SJSA1 (cell line): Measurements from ENCODE around the gene ACSL6. TPM values are rescaled to one million over a fixed set of nuclear protein-coding genes. Genes with fewer than 3 reads are reported as not detected.

Experiments
- DNase-seq, 2 experiments: peaks; one replicate each; pipeline ENCODE4 v3.0.0-alpha.2; 2015 to 2020; ENCODE audit warnings: low spot score in 2 of 2, low read depth in 1 of 2
- H3K27ac ChIP-seq: fragments of 250-450 bp; sonication (Bioruptor Pico); 2 replicates; pipeline ENCODE4 v1.5.1; 2020; ENCODE audit warnings: mild to moderate bottlenecking, moderate library complexity
- H3K27me3 ChIP-seq: fragments of 250-450 bp; sonication (Bioruptor Pico); replicated peaks from 2 replicates; pipeline ENCODE4 v1.5.1; 2020; ENCODE audit warnings: mild to moderate bottlenecking, moderate library complexity
- H3K36me3 ChIP-seq: fragments of 250-450 bp; sonication (Bioruptor Pico); 2 replicates; pipeline ENCODE4 v1.5.1; 2020; ENCODE audit warnings: mild to moderate bottlenecking
- H3K4me1 ChIP-seq: fragments of 250-450 bp; sonication (Bioruptor Pico); replicated peaks from 2 replicates; pipeline ENCODE4 v1.6.1; 2021; ENCODE audit warnings: mild to moderate bottlenecking
- H3K4me3 ChIP-seq: fragments of 250-450 bp; sonication (Bioruptor Pico); 2 replicates; pipeline ENCODE4 v1.5.1; 2020; ENCODE audit warnings: mild to moderate bottlenecking
- H3K9me3 ChIP-seq: fragments of 250-450 bp; sonication (Bioruptor Pico); replicated peaks from 2 replicates; pipeline ENCODE4 v1.5.1; 2020; ENCODE audit warnings: mild to moderate bottlenecking
- total RNA-seq: library from RNA; depleted of rRNA; stranded (reverse); fragments of >200 nt; shearing (Covaris generic); gene quantifications from 2 replicates; pipeline ENCODE4 v1.2.3, GENCODE V29; 2014

The ACSL6 gene
- total RNA-seq, 1 experiment from 2014 or later = 0.03 TPM

DNA sequence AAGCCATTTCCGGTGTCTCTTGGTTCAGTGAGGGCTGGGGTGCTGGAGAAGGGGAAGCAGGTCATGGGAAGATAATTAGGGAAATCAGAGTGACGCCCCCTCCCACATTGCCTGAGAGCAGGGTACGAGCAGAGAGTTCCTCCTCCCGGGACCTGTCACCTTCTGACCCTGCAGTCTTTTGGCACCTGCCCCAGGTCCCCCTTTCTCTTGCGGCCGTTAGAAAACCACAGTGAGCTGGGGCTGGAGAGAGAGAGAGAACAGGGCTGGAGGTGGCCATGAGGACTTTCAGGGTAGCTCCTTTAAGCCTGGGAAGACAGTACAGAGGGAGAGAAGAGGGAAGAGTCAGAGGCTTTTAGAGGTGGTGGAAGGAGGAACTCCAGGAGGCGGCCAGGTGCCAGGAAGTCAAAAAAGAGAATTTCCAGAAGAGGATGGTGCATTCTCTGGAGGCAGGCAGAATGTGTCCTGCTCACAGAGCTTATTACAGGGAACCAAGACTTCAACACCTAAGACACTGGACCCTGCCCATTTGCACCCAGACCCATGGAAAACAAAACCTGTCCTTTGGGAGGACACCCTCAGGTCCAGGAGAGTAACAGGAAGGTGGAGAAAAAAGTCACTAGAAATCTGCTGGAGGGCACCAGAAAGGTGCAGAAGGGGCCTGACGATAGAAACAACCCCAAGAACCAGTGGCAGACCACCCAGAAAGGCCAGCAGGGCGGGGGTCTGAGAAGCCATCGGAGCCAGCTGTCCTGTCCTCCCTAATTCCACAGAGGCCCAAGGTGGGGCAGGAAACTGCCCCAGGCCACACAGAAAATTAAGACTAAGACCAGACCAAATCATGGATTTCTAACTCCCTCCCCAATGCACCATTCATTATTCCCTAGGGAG lies 6.5 kb upstream of the ACSL6 start:
- Histone ChIP-seq H3K4me1 (no peaks in the 10 kb centered on the region), H3K27me3 (peaks cover 56% of the 10 kb centered on the region), H3K27ac (no peak overlapping the region), H3K4me3 (no peak overlapping the region), H3K36me3 (no peaks in the 10 kb centered on the region), H3K9me3 (no peaks in the 10 kb centered on the region)
- no peak for DNase-seq

DNA sequence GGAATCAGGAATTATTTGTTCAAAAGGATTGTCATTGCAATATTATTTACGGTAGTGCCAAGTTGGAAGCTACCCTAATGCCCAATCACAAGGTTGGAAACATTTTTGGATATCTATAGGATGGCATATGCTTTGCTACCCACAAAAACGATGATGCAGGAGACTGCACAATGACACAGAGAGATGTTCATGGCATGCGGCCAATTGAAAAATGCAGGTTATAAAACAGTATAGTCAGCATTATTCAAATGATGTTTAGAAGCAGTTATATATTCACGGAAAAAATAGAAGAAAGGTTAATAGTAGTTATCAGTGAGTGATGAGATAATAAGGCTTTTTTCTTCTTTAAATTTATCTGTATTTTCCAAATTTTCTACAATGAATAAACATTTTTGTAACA lies 5.9 kb upstream of the ACSL6 start:
- H3K27ac ChIP-seq = no peak overlapping the region
- H3K9me3 ChIP-seq = no peaks in the 10 kb centered on the region
- H3K4me3 ChIP-seq = no peak overlapping the region
- DNase-seq = no peak
- H3K36me3 ChIP-seq = no peaks in the 10 kb centered on the region
- H3K4me1 ChIP-seq = no peaks in the 10 kb centered on the region
- H3K27me3 ChIP-seq = peaks cover 63% of the 10 kb centered on the region

DNA sequence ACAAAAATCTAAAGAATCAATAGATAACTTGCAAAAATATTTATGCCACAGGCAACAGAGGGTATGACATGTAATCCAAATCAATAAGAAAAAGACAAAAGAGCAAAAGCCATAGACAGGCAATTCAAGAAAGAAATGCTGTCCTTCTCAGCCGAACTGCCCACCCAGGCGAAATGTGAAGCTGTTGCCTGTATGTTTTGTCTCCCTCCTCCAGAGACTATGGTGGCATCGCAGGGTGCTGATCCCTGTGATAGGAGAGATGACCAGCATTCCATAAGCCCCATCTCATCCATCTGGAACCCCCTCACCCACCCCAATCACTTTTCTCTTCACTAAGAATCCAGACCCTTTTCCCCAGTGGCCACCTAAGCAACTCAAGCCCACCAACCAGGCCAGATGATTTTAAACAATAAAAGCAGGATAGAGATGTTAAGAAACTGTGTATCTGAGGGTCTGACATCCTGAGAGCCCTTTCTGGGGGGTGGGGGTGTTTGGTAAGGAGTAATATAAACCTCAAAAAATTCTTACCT lies 5.3 kb upstream of the ACSL6 start:
- Histone ChIP-seq H3K9me3 (no peaks in the 10 kb centered on the region), H3K36me3 (no peaks in the 10 kb centered on the region), H3K4me3 (no peak overlapping the region), H3K27ac (no peak overlapping the region), H3K4me1 (peaks cover 1% of the 10 kb centered on the region; the same call in 1 of the 2 replicates), H3K27me3 (peaks cover 68% of the 10 kb centered on the region)
- no peak for DNase-seq

DNA sequence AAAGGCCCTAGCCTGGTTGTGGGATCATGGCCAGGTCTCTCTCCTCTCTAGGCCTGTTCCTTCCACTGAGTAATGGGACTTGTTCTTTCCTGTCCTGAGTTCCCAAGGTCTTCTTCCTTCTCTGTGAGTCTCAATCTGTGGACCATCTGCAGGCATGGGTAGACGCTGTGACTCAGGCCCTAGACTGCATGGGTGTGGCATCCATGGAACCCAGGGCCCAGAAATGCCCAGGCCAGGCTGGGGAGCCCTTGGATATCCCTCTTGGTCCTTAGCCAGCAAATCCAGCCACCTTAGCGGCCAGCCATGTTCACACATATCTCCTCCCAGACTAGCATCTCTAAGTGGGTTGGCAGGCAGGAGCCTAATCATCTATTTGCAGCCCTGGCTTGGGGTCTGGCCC lies 2.3 kb upstream of the ACSL6 start:
- peak in 1 of 2 experiments; percentile 39 for DNase-seq
- Histone ChIP-seq H3K4me1 (peaks cover 9% of the 10 kb centered on the region; the same call in 1 of the 2 replicates), H3K4me3 (no peak overlapping the region), H3K27ac (no peak overlapping the region), H3K9me3 (no peaks in the 10 kb centered on the region), H3K36me3 (no peaks in the 10 kb centered on the region), H3K27me3 (peaks cover 74% of the 10 kb centered on the region)

DNA sequence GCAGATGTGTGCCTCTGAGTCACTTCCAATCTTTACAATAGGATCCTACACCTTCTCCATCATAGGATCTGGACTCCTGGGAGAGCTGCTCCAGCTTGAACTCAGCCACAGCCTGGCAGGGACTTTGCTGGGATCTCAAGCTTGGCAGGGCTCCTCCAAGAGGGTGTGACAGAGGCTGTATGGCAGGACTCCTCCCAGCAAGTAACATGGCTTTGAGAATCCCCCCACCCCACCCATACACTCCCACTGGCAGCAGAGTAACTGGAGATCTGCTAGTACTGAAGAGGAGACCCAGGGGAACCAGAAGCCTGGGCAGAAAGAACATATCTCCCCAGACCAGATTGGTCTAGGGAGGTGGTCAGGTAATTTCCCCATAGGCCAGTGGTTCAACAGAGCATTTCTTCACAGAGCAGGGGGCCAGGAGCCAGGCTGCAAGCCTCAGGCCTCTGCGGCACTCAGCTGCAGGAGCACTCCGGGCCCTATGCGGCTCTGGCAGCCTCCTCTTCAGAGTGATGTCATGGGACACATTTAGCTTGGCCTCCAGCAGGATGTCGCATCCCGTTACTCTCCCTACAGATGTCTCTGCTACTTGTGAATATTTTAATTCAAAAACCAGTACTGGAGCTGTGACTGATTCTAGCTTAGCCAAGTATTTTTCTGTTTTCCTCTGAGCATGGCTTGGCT lies 1.7 kb upstream of the ACSL6 start:
- H3K27me3 ChIP-seq = peaks cover 73% of the 10 kb centered on the region

DNA sequence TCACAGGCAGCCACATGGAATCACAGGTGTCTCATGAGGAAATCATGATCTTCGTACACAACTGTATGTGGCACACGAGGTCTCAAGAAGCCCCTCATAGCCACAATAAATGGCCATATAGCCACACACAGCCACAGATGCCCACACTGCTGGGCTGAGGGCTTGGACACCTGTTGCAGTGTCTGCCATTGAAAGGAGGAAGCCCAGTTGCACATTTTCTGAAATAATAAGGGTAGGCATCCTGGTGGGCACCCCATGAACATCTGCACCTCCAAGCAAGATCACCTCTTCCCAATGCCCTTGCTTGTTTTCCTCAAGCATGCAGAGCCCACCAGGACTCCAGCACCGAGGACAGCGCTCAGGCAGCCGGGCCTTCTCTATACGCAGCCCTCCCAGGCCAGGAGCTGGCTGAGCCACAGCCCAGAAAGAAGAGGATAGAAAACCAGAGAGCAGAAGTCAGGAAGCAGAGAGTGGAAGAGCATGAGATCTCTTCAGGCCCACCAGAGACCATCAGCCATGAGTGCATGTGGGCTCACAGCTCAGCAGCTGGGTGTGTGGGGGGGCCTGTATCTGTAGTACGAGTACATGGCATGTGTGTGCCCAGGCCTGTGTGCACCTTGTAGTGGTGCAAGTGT lies 1.0 kb upstream of the ACSL6 start:
- Histone ChIP-seq H3K27me3 (peaks cover 67% of the 10 kb centered on the region), H3K27ac (no peak overlapping the region), H3K4me1 (peaks cover 9% of the 10 kb centered on the region; the same call in 1 of the 2 replicates), H3K4me3 (no peak overlapping the region), H3K36me3 (no peaks in the 10 kb centered on the region), H3K9me3 (no peaks in the 10 kb centered on the region)
- peak; percentile 40 to 73 for DNase-seq

More for the DNA sequence above, 1.7 kb upstream of the ACSL6 start:
- no peaks in the 10 kb centered on the region for H3K9me3 ChIP-seq
- H3K4me3 ChIP-seq = no peak overlapping the region
- no peak overlapping the region for H3K27ac ChIP-seq
- DNase-seq = peak in 1 of 2 experiments; percentile 38
- H3K4me1 ChIP-seq = peaks cover 9% of the 10 kb centered on the region; the same call in 1 of the 2 replicates
- no peaks in the 10 kb centered on the region for H3K36me3 ChIP-seq

DNA sequence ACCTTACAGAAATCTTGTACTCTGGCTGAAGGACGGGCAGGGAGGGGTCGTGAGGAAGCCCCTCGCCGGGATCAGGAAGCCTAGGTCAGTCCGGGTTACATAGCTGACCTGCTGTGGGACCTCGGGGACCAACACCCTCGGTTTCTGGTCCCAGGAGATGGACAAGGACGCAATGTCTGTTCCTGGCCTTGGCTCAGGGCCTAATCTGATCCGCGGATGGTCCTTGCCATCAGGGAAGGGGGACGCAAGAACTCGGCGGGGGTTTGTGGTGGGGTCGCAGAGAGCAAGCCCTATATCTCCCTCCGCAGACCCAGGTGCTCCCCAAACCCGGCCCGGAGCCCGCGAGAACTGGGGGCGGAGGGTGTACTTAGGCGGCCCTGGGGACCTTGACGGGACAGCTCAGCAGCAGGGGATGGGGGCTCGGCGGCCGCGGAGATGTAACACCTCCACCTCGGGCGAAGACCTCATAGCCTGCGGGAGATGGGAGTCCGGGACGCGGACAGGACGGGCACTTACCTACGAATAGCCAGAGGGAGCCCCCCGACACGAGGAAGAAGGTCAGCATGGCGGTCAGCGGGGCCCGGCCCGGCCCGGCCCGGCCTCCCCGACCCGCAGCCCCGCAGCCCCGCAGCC lies 353 bp downstream of the ACSL6 start:
- peak in 1 of 2 experiments; percentile 44 for DNase-seq

DNA sequence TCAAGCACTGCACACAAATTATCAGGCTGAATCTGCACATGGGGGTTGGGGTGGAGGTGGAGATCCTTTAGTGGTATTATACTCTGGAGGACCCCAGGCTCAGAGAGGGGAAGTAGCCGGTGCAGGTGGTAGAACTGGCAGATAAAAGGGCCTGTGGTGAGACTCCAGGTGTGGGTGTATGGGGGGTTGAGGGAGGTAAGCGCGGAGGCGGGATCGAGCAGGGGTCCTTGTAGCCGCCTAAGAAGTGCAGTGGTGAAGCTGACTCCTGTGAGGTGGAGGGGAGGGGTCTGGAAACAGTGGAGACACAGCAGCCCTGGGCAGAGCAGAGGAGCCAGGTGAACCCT lies 841 bp downstream of the ACSL6 start:
- no peaks in the 10 kb centered on the region for H3K9me3 ChIP-seq
- DNase-seq = peak in 1 of 2 experiments; percentile 39
- H3K27ac ChIP-seq = no peak overlapping the region
- H3K4me1 ChIP-seq = peaks cover 9% of the 10 kb centered on the region; the same call in 1 of the 2 replicates
- H3K4me3 ChIP-seq = no peak overlapping the region
- no peaks in the 10 kb centered on the region for H3K36me3 ChIP-seq
- peaks cover 53% of the 10 kb centered on the region for H3K27me3 ChIP-seq

More for the DNA sequence above, 353 bp downstream of the ACSL6 start:
- H3K36me3 ChIP-seq = no peaks in the 10 kb centered on the region
- peaks cover 56% of the 10 kb centered on the region for H3K27me3 ChIP-seq
- no peak overlapping the region for H3K27ac ChIP-seq
- H3K4me3 ChIP-seq = peak overlapping the region; percentile 16
- H3K9me3 ChIP-seq = no peaks in the 10 kb centered on the region
- H3K4me1 ChIP-seq = peaks cover 9% of the 10 kb centered on the region; the same call in 1 of the 2 replicates

DNA sequence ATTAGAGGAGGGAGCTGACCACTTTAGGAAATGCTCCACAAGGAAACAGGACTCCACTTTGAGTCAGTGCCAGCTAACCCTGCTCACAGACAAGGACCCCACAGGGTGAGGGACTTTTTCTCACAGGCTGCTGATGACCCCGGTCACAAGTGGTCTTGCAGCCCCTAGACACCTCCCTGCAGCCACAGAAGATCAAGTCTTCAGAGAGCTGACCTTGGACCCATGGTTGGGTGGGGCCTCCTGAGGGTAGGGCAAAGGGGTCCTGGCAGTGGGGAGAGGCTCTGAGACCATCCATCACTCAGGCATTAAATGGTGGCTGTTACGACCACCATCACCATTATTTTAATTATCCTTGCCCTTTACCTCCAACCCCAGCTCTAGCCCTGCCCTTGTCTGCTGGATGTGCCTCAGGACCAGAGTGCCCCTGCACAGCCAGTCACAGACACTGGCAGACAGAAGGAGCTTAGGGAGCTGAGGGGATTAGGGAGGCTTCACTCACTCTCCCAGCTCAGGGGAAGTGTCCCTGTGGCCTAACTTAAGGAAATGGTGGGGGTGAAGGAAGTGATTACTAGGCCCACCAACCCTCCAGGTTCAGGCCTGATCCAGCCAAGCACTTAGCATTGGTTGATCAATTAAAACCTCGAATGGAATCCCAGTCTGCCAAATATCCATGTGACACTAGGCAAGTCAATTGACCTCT lies 1.6 kb downstream of the ACSL6 start:
- Histone ChIP-seq H3K36me3 (no peaks in the 10 kb centered on the region), H3K4me3 (no peak overlapping the region), H3K27ac (no peak overlapping the region), H3K9me3 (no peaks in the 10 kb centered on the region), H3K27me3 (peaks cover 48% of the 10 kb centered on the region), H3K4me1 (peaks cover 9% of the 10 kb centered on the region; the same call in 1 of the 2 replicates)
- DNase-seq = peak in 1 of 2 experiments; percentile 39

DNA sequence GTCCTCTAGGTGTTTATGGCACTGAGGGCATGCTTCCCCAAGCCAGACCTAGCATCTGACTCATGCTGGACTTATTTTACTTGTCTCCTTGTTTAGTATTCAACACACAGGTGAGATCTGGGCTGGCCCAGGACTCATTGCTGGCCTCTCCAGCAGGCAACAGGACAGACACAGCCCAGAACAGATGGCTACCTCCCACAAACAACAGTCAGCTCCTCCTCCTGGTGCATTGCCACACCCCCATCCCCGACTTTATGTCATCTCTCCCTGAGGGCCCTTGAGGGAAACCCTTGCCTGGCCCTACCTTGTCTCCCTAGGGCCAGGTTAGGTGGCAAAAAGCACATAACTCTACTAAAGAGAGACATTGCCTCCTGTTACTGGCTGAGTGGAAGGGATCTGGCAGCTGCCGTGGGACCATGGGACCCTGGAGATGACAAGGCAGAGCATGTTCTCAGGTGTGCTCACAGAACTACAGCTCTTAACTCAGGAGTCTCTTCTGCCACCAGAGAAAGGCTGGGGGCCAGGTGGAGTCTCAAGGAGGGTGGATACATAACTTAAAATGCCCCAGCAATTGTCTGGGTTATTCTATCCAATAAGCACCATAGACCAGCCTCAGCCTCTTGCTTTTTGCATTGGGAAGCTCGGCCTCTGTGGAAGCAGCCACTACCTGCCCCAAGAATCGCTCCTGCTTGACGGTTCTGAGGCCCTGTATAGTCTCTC lies 2.3 kb downstream of the ACSL6 start:
- no peaks in the 10 kb centered on the region for H3K36me3 ChIP-seq
- H3K9me3 ChIP-seq = no peaks in the 10 kb centered on the region
- H3K4me3 ChIP-seq = no peak overlapping the region
- DNase-seq = peak in 1 of 2 experiments; percentile 44
- H3K27ac ChIP-seq = no peak overlapping the region
- peaks cover 41% of the 10 kb centered on the region for H3K27me3 ChIP-seq
- H3K4me1 ChIP-seq = peaks cover 9% of the 10 kb centered on the region; the same call in 1 of the 2 replicates

DNA sequence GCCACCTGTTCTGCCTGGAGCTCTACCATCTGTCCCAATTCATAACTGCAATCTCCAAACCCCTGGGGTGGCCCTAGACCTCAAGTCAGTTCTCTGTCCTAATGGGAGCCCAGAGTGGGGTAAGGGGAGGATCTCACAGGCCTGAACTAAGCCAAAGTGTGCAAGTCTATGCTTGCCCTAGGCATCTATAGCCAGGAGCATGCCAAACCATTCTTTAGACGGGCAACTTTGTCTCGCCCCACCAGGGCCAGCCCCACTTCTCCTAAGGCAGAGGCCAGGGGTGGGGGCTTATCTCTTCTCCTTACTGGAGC lies 3.3 kb downstream of the ACSL6 start:
- Histone ChIP-seq H3K27me3 (peaks cover 39% of the 10 kb centered on the region), H3K9me3 (no peaks in the 10 kb centered on the region), H3K4me3 (no peak overlapping the region), H3K27ac (no peak overlapping the region), H3K36me3 (no peaks in the 10 kb centered on the region), H3K4me1 (peaks cover 9% of the 10 kb centered on the region; the same call in 1 of the 2 replicates)
- DNase-seq = no peak

DNA sequence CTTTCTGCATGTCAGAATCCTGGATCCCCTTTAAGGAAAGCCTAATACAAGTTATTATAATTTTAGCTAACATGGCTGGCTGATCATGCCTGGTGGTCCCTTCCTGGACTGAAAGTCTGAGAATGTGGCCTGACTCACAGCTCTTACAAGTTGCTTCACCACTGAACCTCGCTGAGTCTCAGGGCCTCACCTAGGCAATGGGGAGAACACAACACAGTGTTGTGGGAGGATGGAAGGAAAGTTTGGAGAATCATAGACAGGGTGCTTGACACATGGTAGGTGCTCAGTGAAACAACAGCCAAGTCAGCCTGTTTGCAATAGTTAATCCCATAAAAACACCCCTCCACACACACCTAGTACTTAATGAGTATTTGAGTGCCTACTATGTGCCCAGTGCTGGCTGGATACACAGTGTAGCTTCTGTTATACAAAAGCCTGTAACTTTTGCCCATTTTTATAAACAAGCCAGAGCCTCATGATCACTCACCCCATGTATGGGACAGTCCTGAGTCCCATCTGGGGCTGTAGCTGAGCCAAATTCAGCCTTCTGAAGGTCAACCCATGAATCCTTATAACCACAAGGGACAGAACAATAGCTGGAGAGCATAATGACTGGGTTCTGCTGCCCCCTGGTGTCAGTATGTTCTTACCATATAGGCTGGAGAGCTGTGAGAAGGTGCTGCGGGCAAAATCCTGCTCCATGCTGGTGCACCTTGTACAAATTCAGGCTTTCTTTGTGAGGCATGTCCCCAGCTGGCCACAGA lies 3.9 kb downstream of the ACSL6 start:
- no peak overlapping the region for H3K4me3 ChIP-seq
- H3K4me1 ChIP-seq = peaks cover 9% of the 10 kb centered on the region; the same call in 1 of the 2 replicates
- peak; percentile 70 to 86 for DNase-seq
- no peak overlapping the region for H3K27ac ChIP-seq
- peaks cover 33% of the 10 kb centered on the region for H3K27me3 ChIP-seq
- H3K9me3 ChIP-seq = no peaks in the 10 kb centered on the region
- no peaks in the 10 kb centered on the region for H3K36me3 ChIP-seq
